IMR-90 (cell line): Measurements from ENCODE around the gene SORCS1. TPM values are rescaled to one million over a fixed set of nuclear protein-coding genes. Genes with fewer than 3 reads are reported as not detected.

Experiments used
- ATAC-seq: fragments of 200-7000 bp; cut with Tn5 transposase; 2 replicates; pipeline ENCODE4 v1.9.1; 2020; ENCODE audit warnings: low read depth, mild to moderate bottlenecking, moderate library complexity
- BruUV-seq: library from RNA; stranded (reverse); fragments of 400-500 nt; replicated peaks from 2 replicates; lab custom pipeline; 2021; lab: Mats Ljungman, UMichigan
- CTCF ChIA-PET: fragments of 300-600 bp; formaldehyde crosslinking; extraction: SDS; loops from one replicate; lab custom pipeline; 2021; ENCODE audit warnings: antibody characterized with exemption; lab: Yijun Ruan, JAX
- POLR2A ChIA-PET: fragments of 300-600 bp; sonication (Branson Sonifier 250); formaldehyde crosslinking; loops from one replicate; lab custom pipeline; 2022; ENCODE audit warnings: antibody characterized with exemption; ENCODE audit not compliant: unreplicated experiment; lab: Charles Lee
- DNase-seq: peaks from one replicate; pipeline ENCODE4 v3.0.0; 2013
- H2AFZ ChIP-seq: replicated peaks from 2 replicates; pipeline ENCODE3; 2013; ENCODE audit warnings: low read length, mild to moderate bottlenecking; ENCODE audit not compliant: poor library complexity
- H2AK5ac ChIP-seq: 2 replicates; pipeline ENCODE4 v1.6.1; 2013; ENCODE audit warnings: low read depth, low read length, inconsistent platforms
- H2AK9ac ChIP-seq: replicated peaks from 2 replicates; pipeline ENCODE3; 2013; ENCODE audit warnings: mild to moderate bottlenecking, low read depth, low read length, moderate library complexity; ENCODE audit not compliant: poor library complexity
- H2BK120ac ChIP-seq: 2 replicates; pipeline ENCODE4 v1.6.1; 2013; ENCODE audit warnings: low read depth, low read length, inconsistent platforms
- H2BK15ac ChIP-seq: 3 replicates; pipeline ENCODE4 v1.6.1; 2013; ENCODE audit warnings: low read depth, low read length, inconsistent platforms
- H2BK20ac ChIP-seq: 2 replicates; pipeline ENCODE4 v1.6.1; 2013; ENCODE audit warnings: low read depth, mild to moderate bottlenecking, inconsistent platforms, low read length, moderate library complexity
- H2BK5ac ChIP-seq: 2 replicates; pipeline ENCODE4 v1.6.1; 2013; ENCODE audit warnings: mild to moderate bottlenecking, low read depth, low read length, inconsistent platforms; ENCODE audit not compliant: poor library complexity, severe bottlenecking
- H3K14ac ChIP-seq: replicated peaks from 2 replicates; pipeline ENCODE4 v1.6.1; 2013; ENCODE audit warnings: low read depth, low read length, inconsistent platforms
- H3K18ac ChIP-seq: 2 replicates; pipeline ENCODE4 v1.6.1; 2013; ENCODE audit warnings: low read depth, low read length, control low read depth
- H3K23ac ChIP-seq: 2 replicates; pipeline ENCODE4 v1.6.1; 2013; ENCODE audit warnings: low read depth, low read length, inconsistent platforms
- H3K27ac ChIP-seq: 2 replicates; pipeline ENCODE4 v1.5.1; 2013; ENCODE audit warnings: mild to moderate bottlenecking, control low read depth, low read length; ENCODE audit not compliant: insufficient read depth
- H3K27me3 ChIP-seq: 2 replicates; pipeline ENCODE4 v1.6.1; 2013; ENCODE audit warnings: low read length; ENCODE audit not compliant: control insufficient read depth, insufficient read depth
- H3K36me3 ChIP-seq: 2 replicates; pipeline ENCODE4 v1.6.1; 2013; ENCODE audit warnings: low read length, mixed read lengths; ENCODE audit not compliant: control insufficient read depth, insufficient read depth
- H3K4ac ChIP-seq: 2 replicates; pipeline ENCODE4 v1.6.1; 2013; ENCODE audit warnings: low read depth, low read length, inconsistent platforms
- H3K4me1 ChIP-seq: 2 replicates; pipeline ENCODE4 v1.6.1; 2013; ENCODE audit warnings: low read length, mixed read lengths; ENCODE audit not compliant: control insufficient read depth, insufficient read depth
- H3K4me2 ChIP-seq: 2 replicates; pipeline ENCODE4 v1.6.1; 2013; ENCODE audit warnings: low read depth, mild to moderate bottlenecking, control low read depth, low read length, moderate library complexity
- H3K4me3 ChIP-seq: 2 replicates; pipeline ENCODE4 v1.5.1; 2013; ENCODE audit warnings: low read depth, mild to moderate bottlenecking, control low read depth, low read length, moderate library complexity; ENCODE audit not compliant: insufficient read depth
- H3K56ac ChIP-seq: 2 replicates; pipeline ENCODE4 v1.6.1; 2013; ENCODE audit warnings: low read length, inconsistent platforms; ENCODE audit not compliant: insufficient read depth; ENCODE audit errors: extremely low read depth
- H3K79me1 ChIP-seq, 2 experiments: 2 replicates each; pipeline ENCODE4 v1.6.1; 2013; ENCODE audit warnings: low read length in 2 of 2, inconsistent platforms in 1 of 2, low read depth in 1 of 2
- H3K9ac ChIP-seq: 2 replicates; pipeline ENCODE4 v1.6.1; 2013; ENCODE audit warnings: low read depth, low read length, control low read depth
- H3K9me1 ChIP-seq: 2 replicates; pipeline ENCODE4 v1.6.1; 2013; ENCODE audit warnings: low read length, inconsistent platforms; ENCODE audit not compliant: insufficient read depth
- H3K9me3 ChIP-seq: 2 replicates; pipeline ENCODE4 v1.6.1; 2013; ENCODE audit warnings: low read length; ENCODE audit not compliant: control insufficient read depth, insufficient read depth
- H4K20me1 ChIP-seq: 2 replicates; pipeline ENCODE4 v1.6.1; 2013; ENCODE audit warnings: low read length, inconsistent platforms; ENCODE audit not compliant: insufficient read depth
- H4K5ac ChIP-seq: 2 replicates; pipeline ENCODE4 v1.6.1; 2013; ENCODE audit warnings: mild to moderate bottlenecking, low read depth, low read length, control low read depth
- H4K8ac ChIP-seq, 2 experiments: 2 replicates each; pipeline ENCODE4 v1.6.1; 2013; ENCODE audit warnings: low read depth in 2 of 2, low read length in 2 of 2, control low read depth in 1 of 2, inconsistent platforms in 1 of 2
- H4K91ac ChIP-seq: 2 replicates; pipeline ENCODE4 v1.6.1; 2013; ENCODE audit warnings: low read depth, low read length, inconsistent platforms; ENCODE audit not compliant: insufficient read depth
- CEBPB ChIP-seq: IDR thresholded peaks from 2 replicates; pipeline ENCODE4 v1.6.1; 2012; ENCODE audit warnings: low read depth, low read length, improper control_type of control experiment
- CTCF ChIP-seq: conservative IDR thresholded peaks from 2 replicates; pipeline ENCODE4 v1.5.1; 2012; ENCODE audit warnings: mild to moderate bottlenecking, low read depth, low read length, improper control_type of control experiment
- FOS ChIP-seq: fragments of 150-350 bp; IDR thresholded peaks from 2 replicates; pipeline ENCODE4 v1.6.1; 2016; ENCODE audit warnings: low read depth, low read length
- MAZ ChIP-seq: IDR thresholded peaks from 2 replicates; pipeline ENCODE4 v1.6.1; 2012; ENCODE audit warnings: low read depth, mild to moderate bottlenecking, low read length, improper control_type of control experiment, moderate library complexity, borderline replicate concordance
- POLR2A ChIP-seq: IDR thresholded peaks from 2 replicates; pipeline ENCODE4 v1.6.1; 2012; ENCODE audit warnings: mild to moderate bottlenecking, low read depth, low read length
- SMC3 ChIP-seq: fragments of 150-350 bp; IDR thresholded peaks from 2 replicates; pipeline ENCODE4 v1.6.1; 2016; ENCODE audit warnings: low read depth, mild to moderate bottlenecking, antibody characterized with exemption, low read length, moderate library complexity
- WGBS, 2 experiments: methylation state at CpG; one replicate each; pipeline versions ENCODE4 v1.1.5 to v1.1.7; 2013; ENCODE audit warnings: missing lambda C conversion rate in 2 of 2; ENCODE audit not compliant: insufficient read length in 1 of 2; ENCODE audit errors: extremely low coverage in 2 of 2; 5-methylcytosine and 5-hydroxymethylcytosine counted together
- dilution Hi-C: fragments of 300-500 bp; cut with HindIII; formaldehyde crosslinking; loops from one replicate; pipeline ENCODE4 v1.14.3; 2018; ENCODE audit warnings: low sequenced_read_pairs; ENCODE audit not compliant: unreplicated experiment
- in situ Hi-C: fragments of 300-500 bp; cut with MboI; formaldehyde crosslinking; loops from 3 replicates; pipeline ENCODE4 v1.14.3; 2019; ENCODE audit warnings: low sequenced_read_pairs, inconsistent platforms, mixed read lengths
- intact Hi-C: fragments of 100-400 bp; cut with micrococcal nuclease; formaldehyde crosslinking; loops from 2 replicates; pipeline ENCODE4 v1.10.0; 2022
- polyA plus RNA-seq, 3 experiments: library from polyadenylated mRNA; depleted of rRNA; stranded (reverse); fragments of >200 nt; gene quantifications; 2 replicates each; pipeline ENCODE4 v1.2.3, GENCODE V29; 2012; ENCODE audit warnings: low replicate concordance in 1 of 3
- total RNA-seq: library from RNA; depleted of rRNA; stranded (reverse); fragments of >200 nt; gene quantifications from 2 replicates; pipeline ENCODE4 v1.2.3, GENCODE V29; 2012

The SORCS1 gene
- total and polyA plus RNA-seq, 2 of the 4 experiments (the other 2 are of a cell fraction) = under 0.01 TPM; not detected in 1

- no peak for TF ChIP-seq MAZ
- no peak for TF ChIP-seq FOS
- TF ChIP-seq POLR2A = no peak
- no peak for TF ChIP-seq CEBPB
These were observed 451.5 kb downstream of the SORCS1 start (continued) for GRCh38 chr10:106712988-106713387.

GRCh38 chr10:106711313-106711906, 453.1 kb downstream of the SORCS1 start:
- ChIA-PET POLR2A (no interaction called here), CTCF (no interaction called here)
- no CpG with 5 or more reads among the region's 6 CpGs for WGBS, 2 experiments
- no TSS peak for BruUV-seq
- H3K9me1 ChIP-seq = no peaks in the 10 kb centered on the region
- H3K56ac ChIP-seq = no peak overlapping the region
- H2AK9ac ChIP-seq = no peak overlapping the region
- no peak overlapping the region for H3K4me2 ChIP-seq
- H3K27me3 ChIP-seq = no peaks in the 10 kb centered on the region
- H2BK120ac ChIP-seq = no peak overlapping the region
- H3K27ac ChIP-seq = no peak overlapping the region
- in situ Hi-C loops (no loop called here), dilution Hi-C loops (no loop called here), intact Hi-C loops (no loop called here)
- H3K14ac ChIP-seq = no peak overlapping the region
- H3K4ac ChIP-seq = no peak overlapping the region
- no peak overlapping the region for H2BK20ac ChIP-seq
- no peak overlapping the region for H2BK5ac ChIP-seq
- H2BK15ac ChIP-seq = no peak overlapping the region
- DNase-seq (no peak), ATAC-seq (no peak)
- H3K4me1 ChIP-seq = no peaks in the 10 kb centered on the region
- peak; percentile 20; the same call in 1 of the 2 replicates for TF ChIP-seq CTCF
- no peak for TF ChIP-seq SMC3
- no peak overlapping the region for H2AK5ac ChIP-seq
- peaks cover 3% of the 10 kb centered on the region; the same call in 1 of the 2 replicates for H3K9me3 ChIP-seq
- H4K91ac ChIP-seq = no peak overlapping the region
- H3K23ac ChIP-seq = no peak overlapping the region
- no peak overlapping the region for H3K18ac ChIP-seq
- no peaks in the 10 kb centered on the region for H3K79me1 ChIP-seq
- H3K36me3 ChIP-seq = no peaks in the 10 kb centered on the region
- no peaks in the 10 kb centered on the region for H4K20me1 ChIP-seq
- no peak overlapping the region for H3K9ac ChIP-seq
- no peak overlapping the region for H4K8ac ChIP-seq
- no peak overlapping the region for H4K5ac ChIP-seq
- no peak overlapping the region for H2AFZ ChIP-seq
- no peak overlapping the region for H3K4me3 ChIP-seq
